Astrocyte of the cerebellum (primary cell): ENCODE results near the gene GRIK1.
A peak's percentile ranks its signal among the peaks of the same experiment; 100 is the strongest.

ENCODE experiments used
- DNase-seq: peaks from one replicate; pipeline ENCODE4 v3.0.0-alpha.2; 2011; ENCODE audit warnings: low read depth
- H3K4me3 ChIP-seq: 2 replicates; pipeline ENCODE4 v1.5.1; 2011; ENCODE audit warnings: mild to moderate bottlenecking, low read depth, low read length, moderate library complexity
- CTCF ChIP-seq: IDR thresholded peaks from 2 replicates; pipeline ENCODE4 v1.5.1; 2012; ENCODE audit warnings: low read length, low read depth, moderate library complexity, mild to moderate bottlenecking; ENCODE audit errors: missing control alignments
- in situ Hi-C: cut with HindIII; loops from 2 replicates; pipeline ENCODE4 v1.10.0; 2017; ENCODE audit warnings: low sequenced_read_pairs

The GRIK1 gene

GRCh38 chr21:29660047-29660720 lies 279.6 kb downstream of the GRIK1 start:
- DNase-seq, result no peak
- H3K4me3 ChIP-seq, result no peak overlapping the region
- in situ Hi-C loops, result no loop called here
- TF ChIP-seq CTCF, result no peak

DNA sequence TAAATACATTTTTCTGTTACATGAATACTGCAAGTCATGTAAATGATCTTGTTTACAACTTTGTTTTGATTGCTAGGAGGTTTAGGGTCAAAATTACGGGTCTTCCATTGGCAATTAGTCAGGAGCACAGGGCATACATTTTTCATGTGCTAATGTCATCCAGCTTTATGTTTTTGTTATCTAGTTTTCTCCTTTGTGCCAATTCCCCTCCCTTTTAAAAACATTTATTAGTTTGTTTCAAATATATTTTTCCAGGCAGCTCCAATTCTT lies 280.9 kb downstream of the GRIK1 start:
- TF ChIP-seq CTCF, result no peak
- no peak for DNase-seq
- in situ Hi-C loops, result no loop called here
- H3K4me3 ChIP-seq, result no peak overlapping the region

DNA sequence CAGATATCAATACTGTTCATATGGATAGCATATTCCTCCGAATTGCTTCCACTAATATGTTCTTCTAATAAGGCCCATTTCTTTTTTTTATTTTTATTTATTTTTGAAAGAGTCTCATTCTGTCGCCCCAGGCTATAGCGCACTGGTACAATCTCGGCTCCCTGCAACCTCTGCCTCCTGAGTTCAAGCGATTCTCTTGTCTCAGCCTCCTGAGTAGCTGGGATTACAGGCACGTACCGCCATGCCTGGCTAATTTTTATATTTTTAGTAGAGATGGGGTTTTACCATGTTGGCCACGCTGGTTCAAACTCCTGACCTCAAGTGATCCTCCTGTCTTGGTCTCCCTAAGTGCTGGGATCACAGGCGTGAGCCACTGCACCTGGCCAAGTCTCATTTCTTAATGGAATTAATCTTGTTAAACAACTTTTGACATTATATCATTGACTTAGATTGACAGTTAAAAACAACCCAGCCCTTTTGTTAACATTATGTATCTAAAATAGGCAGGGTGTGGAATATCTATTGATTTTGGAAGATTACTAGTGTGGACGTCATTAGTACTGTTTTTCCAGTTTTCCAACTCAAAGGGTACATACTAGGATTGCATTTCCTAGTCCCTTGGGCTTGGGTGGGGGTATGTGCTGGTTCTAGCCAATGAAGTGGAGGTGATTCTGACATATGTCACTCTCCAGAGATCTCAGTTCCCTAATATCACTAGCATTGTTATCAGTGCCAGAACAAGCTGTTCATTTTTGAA lies 281.4 kb downstream of the GRIK1 start:
- TF ChIP-seq CTCF, result no peak
- in situ Hi-C loops, result no loop called here
- no peak overlapping the region for H3K4me3 ChIP-seq
- DNase-seq, result no peak

- in situ Hi-C loops, result no loop called here
- no peak overlapping the region for H3K4me3 ChIP-seq
- no peak for TF ChIP-seq CTCF
Observed at GRCh38 chr21:29657240-29657989, 282.4 kb downstream of the GRIK1 start.

GRCh38 chr21:29656504-29657239 lies 283.1 kb downstream of the GRIK1 start:
- no peak for TF ChIP-seq CTCF
- peak; percentile 58 for DNase-seq
- H3K4me3 ChIP-seq, result no peak overlapping the region
- in situ Hi-C loops, result no loop called here

More at GRCh38 chr21:29657240-29657989, 282.4 kb downstream of the GRIK1 start:
- DNase-seq, result no peak

- in situ Hi-C loops, result no loop called here
- DNase-seq, result no peak
- no peak overlapping the region for H3K4me3 ChIP-seq
- no peak for TF ChIP-seq CTCF
Observed at GRCh38 chr21:29655577-29655976, 284.2 kb downstream of the GRIK1 start.
